ENCODE data around the gene SPTSSA.
A peak's percentile ranks its signal among the peaks of the same experiment; 100 is the strongest.
"Not testable (repeated sequence)": the region's sequence is repeated elsewhere in the genome, so short reads cannot be mapped to it uniquely, and the experiment has no call there.

The SPTSSA gene, protein sequence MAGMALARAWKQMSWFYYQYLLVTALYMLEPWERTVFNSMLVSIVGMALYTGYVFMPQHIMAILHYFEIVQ

DNA sequence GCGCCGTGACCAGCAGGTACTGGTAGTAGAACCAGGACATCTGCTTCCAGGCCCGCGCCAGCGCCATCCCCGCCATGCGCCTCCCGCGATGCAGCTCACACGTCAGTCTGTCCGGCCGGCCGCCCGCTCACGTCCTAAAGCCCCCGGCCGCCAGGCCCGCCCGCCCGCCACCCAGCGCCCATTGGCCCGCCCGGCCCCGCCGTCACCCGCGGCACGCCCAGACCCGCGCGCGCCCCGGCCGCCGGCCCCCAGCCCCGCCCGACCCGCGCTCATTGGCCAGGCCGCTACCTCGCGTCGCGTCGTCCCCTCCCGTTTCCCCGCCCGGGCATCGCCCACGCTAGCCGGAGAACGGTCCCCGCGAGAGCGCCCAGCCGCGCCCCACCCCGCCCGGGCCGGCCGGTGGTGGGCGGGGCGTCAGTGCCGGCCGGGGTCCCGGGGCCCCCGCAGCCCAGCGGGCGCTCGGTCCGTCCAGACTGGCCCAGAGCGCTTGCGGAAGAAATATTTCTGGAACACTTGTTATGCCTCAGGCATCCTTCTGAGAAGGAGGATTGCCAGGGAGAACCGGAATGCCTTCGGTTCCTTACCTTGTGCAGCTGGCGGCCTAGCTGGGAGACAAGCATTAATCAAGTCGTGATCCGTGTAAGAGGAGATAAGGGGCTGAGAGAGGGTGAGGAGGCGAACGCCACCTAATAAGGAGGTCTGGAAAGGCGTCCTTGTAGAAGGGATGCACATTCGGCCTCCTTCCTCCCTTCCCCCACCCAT is at the start of gene SPTSSA:
Gene SPTSSA, minus strand, starts transcription at position 109 of the 762 bp plus-strand sequence. Its CDS starts 33 bp downstream, at position 76.
- peak; percentile 94 to 95 for DNase-seq

DNA sequence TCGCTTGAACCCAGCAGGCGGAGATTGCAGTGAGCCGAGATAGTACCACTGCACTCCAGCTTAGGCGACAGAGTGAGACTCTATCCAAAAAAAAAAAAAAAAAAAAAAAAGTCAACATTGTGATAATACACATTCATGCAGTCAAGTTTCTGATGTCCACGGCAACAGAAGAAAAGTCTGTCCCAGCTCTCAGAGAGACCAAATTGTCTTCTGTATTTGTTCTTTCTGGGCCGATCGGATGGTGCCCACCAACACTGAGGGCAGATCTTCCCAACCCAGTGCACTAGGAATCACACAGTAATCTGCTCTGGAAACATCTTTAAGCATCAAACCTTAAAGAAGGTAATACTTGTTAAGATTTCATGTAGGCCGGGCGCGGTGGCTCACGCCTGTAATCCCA is 45.8 kb upstream of the SPTSSA start:
- DNase-seq: no peak

DNA sequence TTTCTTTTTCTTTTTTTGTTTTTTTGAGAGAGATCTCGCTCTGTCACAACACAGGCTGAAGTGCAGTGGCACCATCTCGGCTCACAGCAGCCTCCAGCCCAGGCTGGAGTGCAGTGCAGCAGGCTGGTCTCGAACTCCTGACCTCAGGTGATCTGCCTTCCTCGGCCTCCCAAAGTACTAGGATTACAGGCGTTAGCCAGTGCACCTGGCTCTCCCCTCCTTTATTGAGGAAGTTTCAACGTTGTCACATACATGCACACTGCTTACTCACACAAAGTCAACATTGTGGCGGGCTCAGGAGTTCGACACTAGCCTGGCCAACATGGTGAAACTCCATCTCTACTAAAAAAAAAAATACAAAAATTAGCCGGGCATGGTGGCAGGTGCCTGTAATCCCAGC is 45.4 kb upstream of the SPTSSA start:
- no peak for DNase-seq

DNA sequence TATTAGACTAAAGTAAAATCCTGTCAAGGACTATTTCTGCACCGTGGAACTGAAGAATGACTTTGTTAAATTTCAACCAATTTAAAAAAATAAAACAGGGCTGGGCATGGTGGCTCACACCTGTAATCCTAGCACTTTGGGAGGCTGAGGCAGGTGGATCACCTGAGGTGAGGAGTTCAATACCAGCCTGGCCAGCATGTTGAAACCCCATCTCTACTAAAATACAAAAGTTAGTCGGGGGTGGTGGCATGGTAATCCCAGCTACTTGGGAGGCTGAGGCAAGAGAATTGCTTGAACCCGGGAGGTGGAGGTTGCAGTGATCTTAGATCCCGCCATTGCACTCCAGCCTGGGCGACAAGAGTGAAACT is 43.1 kb upstream of the SPTSSA start:
- not testable (repeated sequence) for DNase-seq

DNA sequence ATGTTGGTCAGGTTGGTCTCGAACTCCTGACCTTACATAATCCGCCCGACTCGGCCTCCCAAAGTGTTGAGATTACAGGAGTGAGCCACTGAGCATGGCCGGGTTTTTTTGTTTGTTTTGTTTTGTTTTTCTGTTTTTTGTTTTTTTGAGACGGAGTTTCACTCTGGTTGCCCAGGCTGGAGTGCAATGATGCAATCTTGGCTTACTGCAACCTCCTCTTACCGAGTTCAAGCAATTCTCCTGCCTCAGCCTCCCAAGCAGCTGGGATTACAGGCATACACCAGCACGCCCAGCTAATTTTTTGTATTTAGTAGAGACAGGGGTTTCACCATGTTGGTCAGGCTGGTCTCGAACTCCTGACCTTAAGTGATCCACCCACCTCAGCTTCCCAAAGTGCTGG is 42.0 kb upstream of the SPTSSA start:
- DNase-seq: not testable (repeated sequence)

DNA sequence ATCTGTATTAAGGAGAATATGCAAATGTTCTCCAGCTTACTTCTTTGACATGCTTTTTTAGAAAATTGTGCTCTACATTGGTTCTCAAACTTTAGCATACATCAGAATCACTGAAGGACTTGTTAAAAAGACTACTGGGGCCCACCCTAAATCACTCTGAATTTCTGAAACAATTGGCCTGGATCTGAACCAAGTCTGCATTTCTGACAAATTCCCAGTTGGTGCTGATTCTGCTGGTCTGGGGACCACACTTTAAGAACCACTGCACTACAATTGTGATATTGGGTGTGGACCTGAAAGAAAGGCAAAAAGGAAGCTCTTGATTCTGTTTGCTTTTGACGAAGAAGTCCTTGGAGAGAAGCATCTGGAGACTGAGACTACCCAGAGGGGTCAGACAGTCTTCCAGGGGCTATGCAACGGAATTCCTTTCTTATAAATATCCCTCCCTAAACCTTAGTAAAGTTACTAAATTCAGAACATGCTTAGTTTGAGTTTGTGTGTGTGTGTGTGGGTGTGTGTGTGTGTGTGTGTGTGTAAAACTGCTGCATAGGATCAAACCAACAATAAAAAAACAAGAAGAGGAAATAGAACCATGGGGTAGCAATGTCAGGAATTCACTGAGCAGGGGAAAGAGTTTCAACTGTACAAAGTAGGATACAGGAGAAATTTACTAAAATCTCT is 40.6 kb upstream of the SPTSSA start:
- DNase-seq: no peak

DNA sequence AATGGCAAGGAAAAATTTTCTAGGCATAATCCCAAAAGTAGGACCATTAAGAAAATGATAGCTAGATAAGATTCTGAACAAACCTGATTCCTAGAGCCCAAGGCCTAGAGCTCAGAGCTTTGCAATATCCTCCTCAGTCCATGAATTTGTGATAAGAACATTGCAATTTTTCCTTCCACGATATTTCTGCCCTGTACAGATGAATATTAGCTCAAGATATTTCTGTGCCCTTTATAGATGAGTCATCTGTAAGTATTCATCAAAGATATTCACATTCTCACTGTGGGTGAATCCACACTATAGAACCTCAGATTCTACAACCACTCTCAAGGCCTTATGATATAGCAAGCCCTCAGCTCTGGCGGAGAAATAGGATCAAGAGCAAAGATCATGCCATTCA is 40.0 kb upstream of the SPTSSA start:
- no peak for DNase-seq

DNA sequence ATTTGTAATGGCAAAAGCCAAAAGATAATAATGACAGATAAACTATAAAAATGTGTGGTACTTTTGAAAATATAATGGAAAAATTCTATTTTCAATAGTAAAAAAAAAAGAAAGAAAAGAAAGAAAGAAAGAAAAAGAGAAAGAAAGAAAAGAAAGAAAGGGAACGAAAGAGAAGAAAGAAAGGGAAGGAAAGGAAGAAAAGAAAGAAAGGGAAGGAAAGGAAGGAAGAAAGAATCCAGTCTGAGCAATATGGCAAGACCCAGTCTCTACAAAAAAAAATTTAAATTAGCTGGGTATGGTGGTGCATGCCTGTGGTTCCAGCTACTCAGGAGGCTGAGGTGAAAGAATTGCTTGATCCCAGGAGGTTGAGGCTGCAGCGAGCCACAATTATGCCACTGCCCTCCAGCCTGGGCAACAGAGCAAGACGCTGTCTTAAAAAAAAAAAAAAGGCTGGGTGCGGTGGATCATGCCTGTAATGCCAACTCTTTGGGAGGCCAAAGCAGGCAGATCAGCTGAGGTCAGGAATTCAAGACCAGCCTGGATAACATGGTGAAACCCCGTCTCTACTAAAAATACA is 39.1 kb upstream of the SPTSSA start:
- DNase-seq: no peak

DNA sequence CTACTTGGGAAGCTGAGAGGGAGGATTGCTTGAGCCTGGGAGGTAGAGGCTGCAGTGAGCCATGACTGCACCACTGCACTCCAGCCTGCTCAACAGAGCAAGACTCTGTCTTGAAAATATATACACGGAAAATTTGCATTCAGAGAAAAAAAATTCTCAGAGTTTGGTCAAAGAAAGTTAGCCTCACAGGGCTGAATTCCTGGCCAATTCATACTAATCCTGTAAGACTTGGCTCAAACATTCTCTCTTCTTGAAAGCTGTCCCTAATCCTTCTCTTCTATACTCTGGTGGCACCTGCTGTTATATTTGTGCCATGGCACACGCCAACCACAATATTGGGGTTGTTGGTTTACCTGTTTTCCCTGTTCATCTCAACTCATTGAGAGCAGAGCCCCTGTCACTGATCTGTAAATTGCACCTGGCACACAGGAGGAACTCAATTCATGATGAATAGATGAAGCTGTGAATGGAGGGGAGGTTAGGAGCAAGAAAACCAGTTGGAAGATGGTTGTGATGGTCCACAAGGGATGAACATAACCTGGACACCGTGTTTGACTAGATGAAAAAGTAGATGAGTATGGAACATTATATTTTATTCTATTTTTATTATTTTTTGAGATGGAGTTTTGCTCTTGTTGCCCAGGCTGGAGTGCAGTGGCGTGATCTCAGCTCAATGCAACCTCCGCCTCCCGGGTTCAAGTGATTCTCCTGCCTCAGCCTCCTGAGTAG is 36.8 kb upstream of the SPTSSA start:
- DNase-seq: peak; percentile 46 to 79

DNA sequence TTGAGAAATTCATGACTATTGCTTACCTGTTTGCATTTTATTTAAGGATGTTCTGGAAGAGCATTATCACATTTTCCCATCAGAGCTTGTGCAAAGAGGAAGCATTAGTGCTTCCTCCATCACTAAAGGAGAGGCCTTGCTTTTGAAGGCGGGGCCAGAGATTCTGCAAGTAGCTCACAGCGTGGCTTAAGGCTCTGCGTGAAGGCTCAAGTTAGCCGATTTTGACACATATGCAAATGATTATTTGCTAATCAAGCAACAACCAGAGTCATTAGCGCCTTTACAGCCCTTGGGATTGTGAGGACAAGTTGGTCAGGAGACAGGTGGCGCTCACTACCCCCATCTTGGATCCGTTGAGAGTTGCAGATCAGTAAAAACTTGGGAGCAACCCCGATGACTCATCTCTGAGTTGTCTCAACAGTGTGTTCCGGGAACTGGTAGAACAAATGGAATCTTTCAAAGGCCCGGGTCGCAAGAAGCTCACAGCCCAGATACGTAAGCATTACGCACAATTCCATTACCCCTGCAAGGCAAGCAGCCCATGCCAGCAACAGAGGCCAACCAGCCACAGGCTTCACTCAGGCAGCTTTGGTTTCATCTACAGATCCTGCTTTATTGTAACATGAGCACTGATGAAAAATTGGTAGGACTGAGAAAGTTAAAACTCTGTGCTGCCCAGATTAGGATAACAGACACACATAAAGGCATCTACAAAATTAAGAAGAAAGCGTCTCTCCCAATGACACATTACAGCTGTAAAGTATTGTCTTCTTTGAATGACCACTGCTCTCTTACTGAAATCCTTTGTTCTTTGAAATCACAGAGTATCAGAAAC is 34.9 kb upstream of the SPTSSA start:
- DNase-seq: no peak

DNA sequence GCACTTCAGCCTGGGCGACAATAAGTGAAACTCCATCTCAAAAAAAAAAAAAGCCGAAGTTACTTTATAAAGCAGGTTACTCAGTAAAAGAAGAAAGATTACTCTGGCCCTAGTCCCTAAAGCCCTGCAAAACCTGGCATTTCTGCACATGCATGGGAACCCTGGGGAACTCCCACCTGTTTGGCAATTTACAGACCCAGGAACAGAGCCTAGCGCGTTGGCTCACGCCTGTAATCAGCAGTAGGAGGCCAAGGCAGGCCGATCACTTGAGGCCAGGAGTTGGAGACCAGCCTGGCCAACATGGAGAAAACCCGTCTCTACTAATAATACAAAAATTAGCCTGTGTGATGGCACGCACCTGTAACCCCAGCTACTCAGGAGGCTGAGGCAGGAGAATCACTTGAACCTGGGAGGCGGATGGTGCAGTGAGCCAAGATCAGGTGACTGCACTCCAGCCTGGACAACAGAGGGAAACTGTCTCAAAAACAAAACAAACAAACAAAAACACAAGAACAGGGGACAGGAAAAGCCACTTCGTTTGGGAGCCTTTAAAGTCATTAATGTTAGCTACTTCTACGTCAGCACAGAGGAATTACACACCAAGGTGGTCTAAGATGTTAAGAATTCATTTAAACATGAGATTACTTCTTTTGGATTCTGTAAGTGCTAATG is 34.1 kb upstream of the SPTSSA start:
- DNase-seq: no peak

DNA sequence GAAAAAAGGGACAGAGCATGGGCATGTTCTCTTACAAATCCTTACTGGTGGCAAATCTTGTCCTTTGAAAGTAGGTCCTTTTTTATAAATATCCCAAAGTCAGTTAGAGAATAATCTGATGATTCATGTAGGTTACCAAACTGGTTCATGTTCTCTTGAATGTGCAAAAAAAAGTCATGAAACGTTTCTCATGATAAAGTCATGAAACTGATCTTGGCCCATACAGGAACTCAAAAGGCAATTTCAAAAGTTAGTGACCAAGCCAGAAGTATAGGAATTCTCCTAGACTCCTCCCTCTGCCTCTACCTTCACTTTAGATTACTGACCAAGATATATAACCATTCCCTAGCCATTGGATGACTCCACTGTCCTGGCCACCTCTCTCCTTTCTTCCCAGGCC is 27.3 kb upstream of the SPTSSA start:
- no peak for DNase-seq

DNA sequence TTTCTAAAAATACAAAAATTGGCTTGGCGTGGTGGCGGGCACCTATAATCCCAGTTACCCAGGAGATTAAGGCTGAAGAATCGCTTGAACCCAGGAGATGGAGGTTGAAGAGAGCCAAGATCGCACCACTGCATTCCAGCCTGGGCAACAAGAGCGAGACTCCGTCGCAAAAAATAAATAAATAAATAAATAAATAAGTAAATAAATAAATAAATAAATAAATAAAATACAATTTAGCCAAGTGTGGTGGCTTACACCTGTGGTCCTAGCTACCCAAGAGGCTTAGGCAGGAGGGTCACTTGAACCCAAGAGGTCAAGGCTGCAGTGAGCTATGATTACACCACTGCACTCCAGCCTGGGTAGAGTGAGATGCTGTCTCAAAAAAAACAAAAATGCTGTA is 26.5 kb upstream of the SPTSSA start:
- no peak for DNase-seq

DNA sequence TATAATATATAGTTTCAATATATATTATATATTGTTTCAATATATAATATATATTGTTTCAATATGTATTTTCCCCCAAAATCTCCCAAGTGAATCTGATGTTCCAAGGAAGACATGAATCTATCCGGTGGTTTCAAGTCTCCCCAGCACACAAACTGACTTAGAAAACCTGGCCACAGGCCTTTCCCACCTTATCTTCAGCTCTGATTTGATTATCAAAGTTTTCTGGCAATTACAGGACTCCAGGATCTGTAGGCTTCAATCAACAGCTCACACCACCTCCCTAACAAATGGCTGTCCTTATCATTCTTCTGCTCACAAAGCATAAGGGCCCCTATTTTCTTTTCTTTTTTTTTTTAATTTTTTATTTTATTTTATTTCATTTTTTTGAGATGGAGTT is 22.7 kb upstream of the SPTSSA start:
- DNase-seq: no peak

DNA sequence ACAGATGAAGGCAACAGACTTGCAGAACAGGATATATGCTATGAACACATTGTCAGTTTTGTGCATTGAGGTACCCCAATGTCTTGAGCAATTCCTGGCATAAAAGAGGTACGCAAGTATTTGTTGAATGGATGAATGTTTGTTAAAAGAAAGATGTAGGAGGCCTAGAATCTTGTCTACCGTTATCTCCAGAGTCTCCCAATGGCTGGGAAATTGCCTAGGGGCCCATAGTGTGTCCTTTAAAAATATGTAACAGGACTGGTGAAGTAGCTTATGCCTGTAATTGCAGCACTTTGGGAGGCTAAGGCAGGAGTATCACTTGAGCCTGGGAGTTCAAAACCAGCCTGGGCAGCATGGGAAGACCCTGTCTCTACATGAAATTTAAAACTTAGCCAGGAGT is 20.4 kb upstream of the SPTSSA start:
- DNase-seq: no peak

DNA sequence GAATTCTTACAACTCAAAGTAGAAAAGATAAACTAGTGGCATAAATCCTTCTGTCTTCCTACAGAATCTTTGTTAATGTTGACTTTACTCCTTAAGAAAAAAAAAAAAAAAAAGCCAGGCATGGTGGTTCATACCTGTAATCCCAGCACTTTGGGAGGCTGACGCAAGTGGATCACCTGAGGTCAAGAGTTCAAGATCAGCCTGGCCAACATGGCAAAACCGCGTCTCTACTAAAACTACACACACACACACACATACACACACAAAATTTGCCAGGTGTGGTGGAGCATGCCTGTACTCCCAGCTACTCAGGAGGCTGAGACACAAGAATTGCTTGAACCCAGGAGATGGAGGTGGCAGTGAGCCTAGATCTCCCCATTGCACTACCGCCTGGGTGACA is 17.7 kb upstream of the SPTSSA start:
- no peak for DNase-seq

DNA sequence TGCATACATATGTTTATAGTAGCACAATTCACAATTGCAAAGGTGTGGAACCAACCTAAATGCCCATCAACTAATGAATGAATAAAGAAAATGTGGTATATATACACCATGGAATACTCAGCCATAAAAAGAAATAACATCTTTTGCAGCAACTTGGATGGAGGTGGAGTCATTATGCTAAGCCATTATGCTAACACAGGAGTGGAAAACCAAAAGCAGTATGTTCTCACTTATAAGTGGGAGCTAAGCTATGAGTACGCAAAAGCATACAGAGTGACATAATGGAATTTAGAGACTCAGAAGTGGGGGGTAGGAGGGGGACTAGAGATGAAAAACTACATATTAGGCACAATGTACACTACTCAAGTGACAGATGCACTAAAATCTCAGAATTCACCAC is 16.2 kb upstream of the SPTSSA start:
- DNase-seq: peak; percentile 46 to 93

DNA sequence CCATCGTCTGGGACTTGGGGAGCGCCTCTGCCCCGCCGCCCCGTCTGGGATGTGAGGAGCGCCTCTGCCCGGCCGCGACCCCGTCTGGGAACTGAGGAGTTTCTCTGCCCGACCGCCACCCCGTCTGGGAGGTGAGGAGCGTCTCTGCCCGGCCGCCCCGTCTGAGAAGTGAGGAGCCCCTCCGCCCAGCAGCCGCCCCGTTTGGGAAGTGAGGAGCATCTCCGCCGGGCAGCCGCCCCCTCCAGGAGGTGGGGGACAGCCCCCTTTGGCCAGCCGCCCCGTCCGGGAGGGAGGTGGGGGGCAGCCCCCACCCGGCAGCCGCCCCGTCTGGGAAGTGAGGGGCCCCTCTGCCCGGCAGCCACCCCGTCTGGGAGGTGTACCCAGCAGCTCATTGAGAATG is 14.0 kb upstream of the SPTSSA start:
- DNase-seq: not testable (repeated sequence)

DNA sequence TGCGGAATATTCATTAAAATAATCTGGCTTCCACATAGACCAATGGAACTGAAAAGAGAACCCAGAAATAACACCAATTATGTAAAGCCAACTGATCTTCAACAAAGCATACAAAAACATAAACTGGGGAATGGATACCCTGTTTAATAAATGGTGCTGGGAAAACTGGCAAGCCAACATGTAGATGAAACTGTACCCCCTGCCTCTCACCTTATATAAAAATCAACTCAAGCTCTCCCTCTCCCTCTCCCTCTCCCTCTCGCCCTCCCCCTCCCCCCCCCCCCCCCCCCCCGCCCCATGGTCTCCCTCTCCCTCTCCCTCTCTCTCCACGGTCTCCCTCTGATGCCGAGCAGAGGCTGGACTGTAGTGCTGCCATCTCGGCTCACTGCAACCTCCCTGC is 13.1 kb upstream of the SPTSSA start:
- no peak for DNase-seq

DNA sequence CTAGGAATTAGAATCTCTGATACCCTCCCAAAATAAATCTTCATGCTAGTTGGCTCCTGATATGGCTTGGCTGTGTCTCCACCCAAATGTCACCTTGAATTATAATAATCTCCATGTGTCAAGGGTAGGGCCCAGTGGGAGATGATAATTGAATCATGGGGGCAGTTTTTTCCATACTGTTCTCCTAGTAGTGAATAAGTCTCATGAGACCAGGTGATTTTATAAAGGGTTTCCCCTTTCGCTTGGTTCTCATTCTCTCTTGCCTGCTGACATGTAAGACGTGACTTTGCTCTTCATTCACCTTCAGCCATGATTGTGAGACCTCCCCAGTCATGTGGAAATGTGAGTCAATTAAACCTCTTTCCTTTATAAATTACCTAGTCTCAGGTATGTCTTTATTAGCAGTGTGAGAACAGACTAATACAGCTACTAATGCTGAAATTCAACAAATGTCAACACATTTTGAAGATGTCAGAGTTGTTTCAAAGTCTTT is 12.2 kb upstream of the SPTSSA start:
- DNase-seq: peak in 1 of 2 experiments; percentile 36

DNA sequence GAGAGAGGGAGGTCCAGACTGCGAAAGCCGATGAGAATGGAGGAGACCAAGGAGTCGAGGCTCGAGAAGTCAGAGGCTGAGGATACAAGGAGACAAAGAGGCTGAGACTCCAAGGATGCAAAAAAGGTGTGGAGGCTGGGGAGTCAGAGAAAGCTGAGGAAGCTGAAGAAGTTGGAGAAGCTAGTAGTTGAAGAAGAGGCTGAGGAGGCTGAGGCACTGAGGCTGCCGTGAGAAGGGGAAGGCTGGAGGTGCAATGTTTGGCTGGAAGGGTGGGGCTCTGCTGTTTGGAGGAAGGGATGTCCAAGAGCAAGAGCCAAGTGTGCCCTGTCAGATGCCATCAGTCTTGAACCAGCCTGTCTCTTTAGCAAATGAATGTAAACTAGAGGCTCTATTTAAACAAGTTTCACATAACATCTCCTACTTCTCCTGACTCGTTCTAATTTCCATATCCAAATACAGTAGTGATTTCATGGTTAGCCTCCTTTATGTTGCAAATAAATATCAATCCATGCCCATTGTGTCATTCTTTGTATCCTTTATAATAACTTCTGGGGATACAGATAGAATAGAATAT is 10.8 kb upstream of the SPTSSA start:
- DNase-seq: no peak
